Measurements from ENCODE around the gene FUS. TPM values are rescaled to one million over a fixed set of nuclear protein-coding genes. Genes with fewer than 3 reads are reported as not detected.
"Not testable (repeated sequence)": the region's sequence is repeated elsewhere in the genome, so short reads cannot be mapped to it uniquely, and the experiment has no call there.

The FUS gene
- total RNA-seq, 2 donors from 2014 or later, result 63.9 to 141 TPM

GRCh38 chr16:31135535-31136286 lies 44.2 kb upstream of the FUS start, which contains the start of gene PRSS8:
Gene PRSS8 (minus strand): TSS chr16:31135727. CDS start chr16:31135498, 229 bp downstream.
- TF ChIP-seq CTCF (IDR thresholded peaks at IDR 0.05), result no peak

GRCh38 chr16:31136287-31136662 lies 43.7 kb upstream of the FUS start:
- no peak for ATAC-seq (ENCODE audit: insufficient number of reproducible peaks, low FRiP score, low read depth)
- H3K4me3 ChIP-seq, result no peak overlapping the region
- H3K4me1 ChIP-seq (ENCODE audit: control insufficient read depth in 1 of 2, low read depth in 2 of 2), result peaks cover 11 to 23% of the 10 kb centered on the region in 2 donors
- H3K36me3 ChIP-seq, result peaks cover 11% of the 10 kb centered on the region
- H3K9me3 ChIP-seq, result no peaks in the 10 kb centered on the region
- no peak for DNase-seq (ENCODE audit: low spot score)
- no peak for TF ChIP-seq CTCF (IDR thresholded peaks at IDR 0.05)
- no peak overlapping the region for H3K27ac ChIP-seq
- no peaks in the 10 kb centered on the region for H3K27me3 ChIP-seq (replicated peaks; ENCODE audit: insufficient read depth)

More at GRCh38 chr16:31135535-31136286, 44.2 kb upstream of the FUS start, which contains the start of gene PRSS8:
- no peak for ATAC-seq (ENCODE audit: insufficient number of reproducible peaks, low FRiP score, low read depth)
- no peak for DNase-seq (ENCODE audit: low spot score)
- no peaks in the 10 kb centered on the region for H3K9me3 ChIP-seq
- H3K36me3 ChIP-seq, result peaks cover 15% of the 10 kb centered on the region
- no peak within 1 kb of the TSS for H3K27ac ChIP-seq
- no peaks in the 10 kb centered on the region for H3K27me3 ChIP-seq (replicated peaks; ENCODE audit: insufficient read depth)
- no peak within 1 kb of the TSS for H3K4me3 ChIP-seq
- peaks cover 11 to 19% of the 10 kb centered on the region in 2 donors for H3K4me1 ChIP-seq (ENCODE audit: control insufficient read depth in 1 of 2, low read depth in 2 of 2)

- not testable (repeated sequence) for ATAC-seq (ENCODE audit: insufficient number of reproducible peaks, low FRiP score, low read depth); H3K27ac ChIP-seq; H3K27me3 ChIP-seq (replicated peaks; ENCODE audit: insufficient read depth); DNase-seq (ENCODE audit: low spot score); H3K9me3 ChIP-seq; H3K4me3 ChIP-seq; H3K36me3 ChIP-seq
- peaks cover 16 to 30% of the 10 kb centered on the region in 2 donors for H3K4me1 ChIP-seq (ENCODE audit: control insufficient read depth in 1 of 2, low read depth in 2 of 2)
Observed at GRCh38 chr16:31136822-31137499, 43.0 kb upstream of the FUS start.

GRCh38 chr16:31138621-31139578 lies 41.0 kb upstream of the FUS start:
- ATAC-seq (ENCODE audit: insufficient number of reproducible peaks, low FRiP score, low read depth) (no peak), DNase-seq (ENCODE audit: low spot score) (peak; percentile 64)
- Histone ChIP-seq H3K9me3 (no peaks in the 10 kb centered on the region), H3K4me1 (ENCODE audit: control insufficient read depth in 1 of 2, low read depth in 2 of 2) (peaks cover 16 to 35% of the 10 kb centered on the region in 2 donors), H3K27ac (peak overlapping the region; percentile 63 to 94), H3K36me3 (no peaks in the 10 kb centered on the region), H3K4me3 (peak overlapping the region; percentile 67), H3K27me3 (replicated peaks; ENCODE audit: insufficient read depth) (no peaks in the 10 kb centered on the region)
- no peak for TF ChIP-seq CTCF (IDR thresholded peaks at IDR 0.05)

- ATAC-seq (ENCODE audit: insufficient number of reproducible peaks, low FRiP score, low read depth); H3K9me3 ChIP-seq; H3K4me3 ChIP-seq; H3K27me3 ChIP-seq (replicated peaks; ENCODE audit: insufficient read depth); DNase-seq (ENCODE audit: low spot score); H3K36me3 ChIP-seq: not testable (repeated sequence)
- peak overlapping the region; percentile 94 for H3K27ac ChIP-seq
- H3K4me1 ChIP-seq (ENCODE audit: control insufficient read depth in 1 of 2, low read depth in 2 of 2), result peaks cover 16 to 35% of the 10 kb centered on the region in 2 donors
Observed at GRCh38 chr16:31141071-31141469, 38.9 kb upstream of the FUS start.
